DND-41 (cell line): ENCODE measurements around the gene ACO2.

Experiments used
- EZH2 ChIP-seq: IDR thresholded peaks from 3 replicates; pipeline ENCODE4 v1.6.1; 2012; ENCODE audit warnings: borderline replicate concordance, low read depth, mild to moderate bottlenecking, moderate library complexity, low read length, inconsistent platforms; ENCODE audit not compliant: severe bottlenecking
- TF ChIP-seq, protein P1 (sequence below): IDR thresholded peaks from 2 replicates; pipeline ENCODE4 v1.5.1; 2012; ENCODE audit warnings: borderline replicate concordance, low read length, moderate library complexity, mild to moderate bottlenecking; ENCODE audit not compliant: poor library complexity, severe bottlenecking; ENCODE audit errors: extremely low read depth

DNA sequence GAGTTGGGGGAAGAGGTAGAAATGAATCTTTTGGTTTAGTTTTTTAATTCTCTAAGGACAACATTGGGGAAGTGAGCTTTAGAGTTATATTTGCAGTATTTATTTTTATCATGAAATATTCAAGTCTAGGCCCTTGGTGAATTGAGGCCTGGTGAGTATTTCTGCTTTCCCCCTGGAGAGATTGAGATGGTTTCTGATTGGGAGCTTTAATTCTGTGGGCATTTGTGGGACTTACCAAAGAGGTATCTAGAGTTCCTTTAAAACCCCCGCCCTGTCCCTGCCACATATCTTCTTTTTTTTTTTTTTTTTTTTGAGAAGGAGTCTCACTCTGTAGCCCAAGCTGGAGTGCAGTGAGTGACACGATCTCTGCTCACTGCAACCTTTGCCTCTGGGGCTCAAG is 9.6 kb downstream of the ACO2 start:
- TF ChIP-seq, protein P1, sequence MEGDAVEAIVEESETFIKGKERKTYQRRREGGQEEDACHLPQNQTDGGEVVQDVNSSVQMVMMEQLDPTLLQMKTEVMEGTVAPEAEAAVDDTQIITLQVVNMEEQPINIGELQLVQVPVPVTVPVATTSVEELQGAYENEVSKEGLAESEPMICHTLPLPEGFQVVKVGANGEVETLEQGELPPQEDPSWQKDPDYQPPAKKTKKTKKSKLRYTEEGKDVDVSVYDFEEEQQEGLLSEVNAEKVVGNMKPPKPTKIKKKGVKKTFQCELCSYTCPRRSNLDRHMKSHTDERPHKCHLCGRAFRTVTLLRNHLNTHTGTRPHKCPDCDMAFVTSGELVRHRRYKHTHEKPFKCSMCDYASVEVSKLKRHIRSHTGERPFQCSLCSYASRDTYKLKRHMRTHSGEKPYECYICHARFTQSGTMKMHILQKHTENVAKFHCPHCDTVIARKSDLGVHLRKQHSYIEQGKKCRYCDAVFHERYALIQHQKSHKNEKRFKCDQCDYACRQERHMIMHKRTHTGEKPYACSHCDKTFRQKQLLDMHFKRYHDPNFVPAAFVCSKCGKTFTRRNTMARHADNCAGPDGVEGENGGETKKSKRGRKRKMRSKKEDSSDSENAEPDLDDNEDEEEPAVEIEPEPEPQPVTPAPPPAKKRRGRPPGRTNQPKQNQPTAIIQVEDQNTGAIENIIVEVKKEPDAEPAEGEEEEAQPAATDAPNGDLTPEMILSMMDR: no peak
- TF ChIP-seq EZH2: no peak
